DMS53 (cell line): Measurements from ENCODE around the gene ZMYM1.
"Not testable (repeated sequence)": the region's sequence is repeated elsewhere in the genome, so short reads cannot be mapped to it uniquely, and the experiment has no call there.

Source experiments
- DNase-seq: peaks from one replicate; lab custom pipeline; 2025; lab: John Stamatoyannopoulos, UW

ZMYM1 gene

DNA sequence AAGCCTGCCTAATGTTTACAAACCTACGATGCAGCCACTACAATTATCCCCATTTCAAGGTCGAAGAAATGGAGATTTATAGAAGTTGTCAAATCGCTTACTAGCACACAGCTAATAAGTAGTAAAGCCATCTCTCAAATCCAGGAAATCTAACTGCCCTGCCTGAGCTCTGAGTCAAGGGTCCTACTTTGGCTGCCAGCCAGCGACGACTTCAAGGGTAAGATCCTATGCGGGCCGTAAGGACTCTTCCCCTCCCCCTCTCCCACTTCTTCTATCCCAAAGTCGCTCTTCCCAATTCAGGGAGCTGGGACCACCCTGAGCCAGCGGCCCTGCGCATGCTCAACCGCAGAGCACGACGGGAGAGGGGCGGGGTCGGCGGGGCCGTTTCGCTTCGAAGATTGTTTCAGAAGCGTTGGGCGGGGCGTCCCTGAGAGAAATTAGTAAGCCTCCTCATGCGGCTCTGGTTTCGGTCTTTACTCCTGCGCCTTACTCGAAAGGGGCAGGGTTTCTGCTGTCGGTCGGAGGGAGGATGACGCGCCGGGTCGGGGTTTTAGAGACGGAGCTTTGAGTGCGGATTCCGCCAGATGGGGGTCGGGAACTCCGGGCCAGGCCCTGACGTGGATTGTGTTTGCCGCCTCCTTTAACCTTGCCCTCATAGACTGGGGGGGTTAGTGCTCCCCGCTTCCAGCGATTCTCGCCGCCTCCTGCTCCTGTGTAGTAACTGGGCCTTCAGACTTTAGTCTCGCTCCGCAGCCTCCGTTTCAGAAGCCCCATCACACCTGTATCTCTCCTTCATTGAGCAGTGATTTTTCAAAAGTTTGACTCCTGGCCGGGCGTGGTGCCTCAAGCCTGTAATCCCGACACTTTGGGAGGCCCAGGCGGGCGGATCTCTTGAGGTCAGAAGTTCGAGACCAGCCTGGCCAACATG lies at the start of gene ZMYM1:
TSS of gene ZMYM1 (plus strand) at position 383 of the 928 bp plus-strand sequence. CDS start 14,603 bp downstream, outside the sequence.
- DNase-seq = peak; percentile 90

DNA sequence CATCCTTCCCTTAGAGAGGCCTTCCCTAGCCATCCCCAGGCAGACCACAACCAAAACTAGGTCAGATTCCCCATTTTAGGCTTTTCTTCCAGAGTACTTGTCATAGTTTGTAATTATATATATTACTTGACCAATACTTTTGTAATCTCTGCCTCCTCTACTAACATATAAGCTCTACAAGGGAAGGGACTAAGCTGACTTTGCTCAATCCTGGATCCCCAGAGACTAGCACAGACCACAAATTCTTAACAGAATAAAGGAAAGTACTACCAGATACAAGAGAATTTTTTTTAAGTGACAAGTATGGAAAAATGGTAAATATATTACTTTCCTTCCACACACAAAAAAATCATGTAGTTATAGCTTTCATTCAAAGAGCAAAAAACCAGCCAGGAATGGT lies 49.4 kb upstream of the ZMYM1 start:
- no peak for DNase-seq

- DNase-seq = no peak
Measured at GRCh38 chr1:35030338-35030737, 48.8 kb upstream of the ZMYM1 start.

GRCh38 chr1:35030756-35031446 lies 48.3 kb upstream of the ZMYM1 start:
- peak; percentile 52 for DNase-seq

GRCh38 chr1:35032384-35032739 lies 46.8 kb upstream of the ZMYM1 start:
- peak; percentile 31 for DNase-seq

- DNase-seq = no peak
Measured at GRCh38 chr1:35033346-35033745, 45.8 kb upstream of the ZMYM1 start.

GRCh38 chr1:35036621-35037020 lies 42.6 kb upstream of the ZMYM1 start:
- no peak for DNase-seq

DNA sequence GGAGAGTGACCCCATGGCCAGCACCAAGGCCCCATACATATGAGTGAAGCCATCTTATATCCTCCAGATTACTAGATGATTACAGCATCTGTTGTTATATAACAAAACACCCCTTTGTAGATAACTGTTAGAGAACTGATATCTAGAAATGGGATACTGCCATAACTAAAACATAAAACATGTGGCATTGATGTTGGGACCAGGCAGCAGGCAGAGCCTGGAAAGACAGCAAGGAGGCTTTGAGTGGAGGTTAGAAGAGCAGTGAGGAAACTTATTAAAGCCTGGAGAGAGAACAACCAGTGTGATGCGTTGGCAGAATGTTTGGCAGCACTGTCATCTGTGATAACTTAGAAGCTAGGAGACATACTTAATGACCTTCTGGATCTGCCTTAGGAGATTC lies 42.0 kb upstream of the ZMYM1 start:
- no peak for DNase-seq

DNA sequence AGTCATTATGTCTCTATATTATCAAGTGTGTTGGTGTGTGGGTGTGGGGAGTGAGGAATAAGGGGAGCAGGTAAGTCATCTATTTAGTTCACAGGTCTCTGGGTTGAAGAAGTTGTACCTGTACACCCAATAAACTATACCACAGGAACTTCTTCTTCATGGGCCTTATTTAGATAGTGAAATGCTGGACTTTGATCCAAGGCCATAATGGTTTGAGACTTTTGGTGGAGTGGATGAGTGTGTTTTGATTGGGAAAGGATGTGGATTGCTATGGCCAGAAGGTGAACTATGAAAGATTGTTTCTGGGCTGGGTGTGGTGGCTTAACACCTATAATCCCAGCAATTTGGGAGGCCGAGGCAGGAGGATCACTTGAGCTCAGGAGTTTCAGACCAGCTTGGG lies 40.5 kb upstream of the ZMYM1 start:
- no peak for DNase-seq

DNA sequence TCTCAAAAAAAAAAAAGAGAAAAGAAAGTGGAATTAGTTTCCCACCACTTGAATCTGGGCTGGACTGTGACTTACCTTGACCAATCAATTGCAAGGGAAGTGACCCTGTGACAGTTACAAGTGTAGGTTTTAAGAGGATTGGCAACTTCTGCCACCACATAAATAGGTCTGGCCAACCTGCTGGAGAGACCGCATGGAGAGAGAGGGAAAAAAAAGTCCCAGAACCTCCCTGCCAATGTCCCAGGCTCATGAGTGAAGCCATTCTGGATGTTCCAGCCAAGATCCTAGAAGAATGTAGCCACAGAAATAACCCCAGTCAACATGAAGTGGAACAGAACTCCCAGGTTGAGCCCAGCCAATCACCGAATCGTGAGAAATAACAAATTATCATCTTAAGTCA lies 35.7 kb upstream of the ZMYM1 start:
- DNase-seq = no peak

GRCh38 chr1:35044431-35044830 lies 34.8 kb upstream of the ZMYM1 start:
- no peak for DNase-seq

GRCh38 chr1:35046730-35047129 lies 32.5 kb upstream of the ZMYM1 start:
- DNase-seq = no peak

DNA sequence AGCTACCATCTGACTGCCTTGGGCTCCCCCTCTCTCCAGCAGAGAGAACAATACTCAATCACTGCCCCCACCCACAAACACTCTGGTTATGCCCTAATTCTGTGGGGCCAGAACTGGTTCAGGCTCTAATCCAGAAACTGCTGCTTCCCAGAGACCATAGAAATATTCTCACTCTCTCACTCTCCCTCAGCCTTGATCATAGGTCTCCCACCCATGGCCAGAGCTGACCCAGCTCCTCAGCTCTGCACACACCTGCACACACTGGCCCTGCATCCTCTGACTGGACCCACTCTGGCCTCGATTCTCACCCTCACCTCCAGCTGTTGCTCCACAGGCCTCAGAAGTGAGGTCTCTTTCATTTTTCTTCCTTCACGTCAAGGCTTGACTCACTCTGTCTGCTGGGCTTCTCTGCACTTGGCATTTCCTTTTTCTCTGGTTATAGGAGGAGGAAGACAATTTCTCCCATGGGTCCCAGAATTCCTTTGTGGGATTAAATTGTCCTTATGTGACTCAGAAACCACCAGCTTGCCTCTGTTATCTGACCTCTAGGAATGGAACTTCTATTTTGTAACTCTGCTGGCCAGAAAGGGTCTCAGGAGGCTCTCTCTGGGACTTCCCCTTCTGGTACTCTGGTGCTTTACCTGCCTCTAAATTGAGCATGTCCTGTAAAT lies 31.9 kb upstream of the ZMYM1 start:
- DNase-seq = no peak

DNA sequence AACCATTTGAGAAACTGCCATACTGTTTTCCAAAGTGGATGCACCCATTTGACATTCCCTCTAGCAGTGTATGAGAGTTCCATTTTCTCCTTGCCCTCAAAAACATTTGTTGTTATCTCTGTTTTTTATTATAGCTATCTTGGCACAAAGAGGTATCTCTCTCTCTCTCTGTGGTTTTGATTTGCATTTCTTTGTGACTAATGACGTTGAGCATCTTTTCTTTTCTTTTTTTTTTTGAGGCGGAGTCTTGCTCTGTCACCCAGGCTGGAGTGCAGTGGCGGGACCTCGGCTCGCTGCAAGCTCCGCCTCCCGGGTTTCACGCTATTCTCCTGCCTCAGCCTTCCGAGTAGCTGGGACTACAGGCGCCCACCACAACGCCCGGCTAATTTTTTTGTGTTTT lies 30.1 kb upstream of the ZMYM1 start:
- DNase-seq = no peak

DNA sequence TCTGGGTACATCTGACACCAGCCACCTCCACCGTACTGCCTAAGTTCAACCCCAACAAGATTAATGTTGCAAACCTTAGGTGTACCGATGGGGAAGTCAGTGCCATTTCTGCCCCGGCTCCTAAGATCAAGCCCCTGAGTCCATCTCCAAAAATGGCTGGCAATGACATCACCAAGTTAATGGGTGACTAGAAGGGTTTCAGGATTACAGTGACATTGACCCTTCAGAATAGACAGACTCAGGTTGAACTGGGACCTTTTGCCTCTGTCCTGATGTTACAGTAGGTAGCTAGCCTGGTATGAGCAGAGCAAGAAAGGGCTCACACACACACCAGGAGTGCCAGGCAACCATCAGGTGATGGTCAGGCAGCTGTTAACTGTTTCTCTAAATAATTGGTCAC lies 25.8 kb upstream of the ZMYM1 start:
- peak; percentile 25 for DNase-seq

GRCh38 chr1:35054282-35054681 lies 24.9 kb upstream of the ZMYM1 start:
- DNase-seq = not testable (repeated sequence)

- DNase-seq = not testable (repeated sequence)
Measured at GRCh38 chr1:35058321-35058720, 20.9 kb upstream of the ZMYM1 start.

- no peak for DNase-seq
Measured at GRCh38 chr1:35058988-35059387, 20.2 kb upstream of the ZMYM1 start.

DNA sequence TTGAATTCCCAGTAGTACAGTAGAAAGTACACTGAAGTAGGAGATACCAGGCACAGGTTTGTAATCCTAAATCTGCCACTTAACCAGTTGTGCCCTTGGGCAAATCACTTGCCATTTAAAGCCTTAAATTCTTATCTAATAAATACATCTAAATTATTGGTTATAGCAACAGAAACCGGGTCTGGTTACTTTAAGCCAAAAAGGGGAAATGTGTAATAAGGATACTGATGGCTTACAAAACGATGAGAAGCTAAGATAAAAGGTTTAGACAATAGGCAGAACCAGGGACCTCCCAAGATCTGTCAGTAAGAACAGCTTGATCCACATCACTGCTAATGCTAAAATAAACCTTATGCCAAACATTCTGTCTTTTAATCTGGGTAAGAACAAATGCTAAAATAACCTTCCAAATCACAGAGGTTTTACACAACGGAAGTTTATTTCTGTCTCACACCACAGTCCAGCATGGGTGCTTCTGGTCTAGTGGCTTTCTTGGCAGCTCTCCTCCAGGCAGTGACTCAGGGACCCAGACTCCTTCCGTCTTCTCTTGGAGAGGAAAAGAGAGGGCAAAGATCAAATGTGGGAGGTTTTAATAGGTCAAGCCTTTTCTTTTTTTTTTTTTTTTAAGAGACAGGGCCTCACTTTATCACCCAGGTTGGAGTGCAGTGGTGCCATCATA lies 16.5 kb upstream of the ZMYM1 start:
- DNase-seq = no peak

DNA sequence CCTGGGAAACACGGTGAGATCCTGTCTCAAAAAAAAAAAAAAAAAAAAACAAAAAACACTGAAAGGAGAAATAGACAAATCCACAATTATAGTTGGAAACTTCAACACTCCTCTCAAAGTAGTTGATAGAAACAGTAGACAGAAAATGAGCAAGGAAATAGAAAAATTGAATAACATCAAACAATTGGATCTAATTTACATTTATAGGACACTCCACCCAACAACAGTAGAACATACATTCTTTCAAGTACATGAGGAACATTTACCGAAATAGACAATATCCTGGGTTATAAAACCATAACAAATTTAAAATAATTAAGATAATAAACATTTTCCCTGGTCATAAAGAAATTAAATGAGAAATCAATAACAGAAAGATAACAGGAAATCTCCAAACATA lies 14.9 kb upstream of the ZMYM1 start:
- DNase-seq = no peak

DNA sequence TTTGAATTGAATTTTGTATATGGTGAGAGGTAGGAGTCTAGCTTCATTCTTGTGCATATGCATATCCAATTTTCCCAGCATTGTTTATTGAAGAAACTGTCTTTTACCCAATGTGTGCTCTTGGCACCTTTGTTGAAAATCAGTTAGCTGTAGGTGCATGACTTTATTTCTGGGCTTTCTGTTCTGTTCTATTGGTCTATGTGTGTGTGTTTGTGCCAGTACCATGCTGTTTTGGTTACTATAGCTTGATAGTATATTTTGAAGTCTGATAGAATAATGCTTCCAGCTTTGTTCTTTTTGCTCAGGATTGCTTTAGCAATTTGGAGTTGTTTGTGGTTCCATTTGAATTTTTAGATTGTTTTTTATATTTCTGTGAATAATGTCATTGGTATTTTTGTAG lies 9.4 kb upstream of the ZMYM1 start:
- no peak for DNase-seq

DNA sequence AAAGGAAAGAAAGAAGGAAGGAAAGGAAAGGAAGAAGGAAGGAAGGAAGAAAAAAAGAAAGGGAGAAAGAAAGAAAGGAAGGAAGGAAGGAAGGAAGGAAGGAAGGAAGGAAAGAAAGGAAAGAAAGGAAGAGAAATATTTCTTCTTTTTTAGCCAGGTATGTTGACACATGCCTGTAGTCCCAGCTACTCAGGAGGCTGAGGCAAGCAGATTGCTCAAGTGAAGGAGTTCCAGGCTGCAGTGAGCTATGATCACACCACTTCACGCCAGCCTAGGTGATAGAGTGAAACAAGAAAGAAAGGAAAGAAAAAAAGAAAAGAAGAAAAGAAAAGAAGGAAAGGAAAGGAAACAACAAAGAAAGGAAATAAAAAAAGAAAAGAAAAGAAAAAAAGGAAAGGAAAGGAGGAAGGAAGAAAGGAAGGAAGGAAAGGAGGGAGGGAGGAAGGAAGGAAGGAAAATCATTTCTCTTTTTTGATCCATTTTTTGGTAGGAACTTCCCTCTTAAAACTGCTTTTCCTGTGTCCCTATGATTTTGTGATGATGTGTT lies 5.8 kb upstream of the ZMYM1 start:
- no peak for DNase-seq
